ENCODE data around the gene ATXN2L.
"Not testable (repeated sequence)": the region's sequence is repeated elsewhere in the genome, so short reads cannot be mapped to it uniquely, and the experiment has no call there.

The ATXN2L gene

DNA sequence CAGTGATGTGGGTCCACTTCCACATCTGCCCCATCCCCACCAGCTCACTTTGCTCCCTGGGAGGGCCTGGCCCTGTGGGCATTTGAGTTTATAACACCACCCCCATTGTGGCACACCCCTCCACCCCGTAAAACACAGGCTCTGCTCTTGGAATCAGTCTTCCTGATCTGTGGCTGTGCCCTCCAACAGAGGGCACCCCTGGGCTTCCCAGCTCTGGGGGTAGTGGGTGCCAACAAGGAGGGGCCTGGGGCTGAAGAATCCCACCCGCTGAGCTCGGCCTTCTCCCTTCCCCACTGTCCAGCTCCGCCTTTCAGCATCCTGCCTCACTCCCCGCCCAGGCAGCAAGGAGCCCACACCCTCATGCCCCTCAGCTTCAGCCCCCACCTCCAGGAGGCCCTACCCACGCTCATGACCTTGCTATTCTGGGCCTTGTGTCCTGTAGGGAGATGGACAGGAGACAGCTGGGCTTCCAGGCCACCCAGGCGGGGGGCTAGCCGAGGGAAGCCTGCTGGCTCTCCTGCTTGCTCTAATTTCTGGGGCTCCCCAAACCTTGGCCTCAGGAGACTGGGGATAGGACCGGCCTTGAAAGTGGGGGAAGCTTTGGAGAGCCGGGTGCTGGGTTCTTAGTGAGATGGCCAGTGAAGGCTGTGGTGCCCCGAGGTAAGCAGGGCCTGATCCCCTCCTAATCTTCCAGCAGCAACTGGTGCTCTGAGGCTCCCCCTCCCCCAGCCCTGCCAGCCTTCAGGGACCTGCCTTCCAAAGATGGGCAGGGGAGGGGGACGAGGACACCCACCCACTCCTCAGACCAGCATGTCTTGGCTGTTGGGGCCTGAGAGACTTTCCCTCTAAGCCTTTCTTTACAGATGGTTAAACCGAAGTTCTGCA is 52.6 kb downstream of the ATXN2L start:
- DNase-seq, result no peak

DNA sequence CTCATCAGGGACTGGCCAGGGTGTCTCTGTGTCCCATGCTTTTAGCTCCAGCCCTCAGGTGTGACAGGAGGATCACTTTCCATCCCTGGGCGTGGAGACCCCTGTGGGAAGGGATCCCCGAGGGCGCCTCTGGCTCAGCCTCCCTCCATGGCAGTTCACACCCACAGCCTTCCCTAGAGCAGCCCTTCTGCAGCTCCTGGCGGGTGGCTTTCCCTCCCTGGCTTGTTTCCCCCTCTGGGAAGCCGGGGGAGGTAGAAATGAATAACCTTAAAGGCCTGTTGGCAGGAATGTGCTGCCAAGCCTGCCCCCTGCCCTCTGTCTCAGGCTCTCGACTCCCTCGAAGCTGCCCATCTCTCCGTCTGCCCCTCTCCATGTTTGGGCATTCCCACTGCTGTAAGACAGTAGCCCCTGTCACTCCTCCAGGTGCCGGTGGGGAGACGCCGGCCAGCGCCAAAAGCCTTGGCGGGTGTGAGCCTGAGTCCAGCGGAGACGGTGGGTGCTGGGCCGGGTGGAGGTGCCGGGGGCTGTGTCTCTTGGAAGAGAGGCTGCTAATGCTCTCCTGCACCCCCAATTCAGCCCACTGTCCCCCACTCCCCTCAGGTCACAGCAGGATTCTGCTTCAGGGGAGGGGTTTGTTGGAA is 53.3 kb downstream of the ATXN2L start:
- DNase-seq, result no peak

DNA sequence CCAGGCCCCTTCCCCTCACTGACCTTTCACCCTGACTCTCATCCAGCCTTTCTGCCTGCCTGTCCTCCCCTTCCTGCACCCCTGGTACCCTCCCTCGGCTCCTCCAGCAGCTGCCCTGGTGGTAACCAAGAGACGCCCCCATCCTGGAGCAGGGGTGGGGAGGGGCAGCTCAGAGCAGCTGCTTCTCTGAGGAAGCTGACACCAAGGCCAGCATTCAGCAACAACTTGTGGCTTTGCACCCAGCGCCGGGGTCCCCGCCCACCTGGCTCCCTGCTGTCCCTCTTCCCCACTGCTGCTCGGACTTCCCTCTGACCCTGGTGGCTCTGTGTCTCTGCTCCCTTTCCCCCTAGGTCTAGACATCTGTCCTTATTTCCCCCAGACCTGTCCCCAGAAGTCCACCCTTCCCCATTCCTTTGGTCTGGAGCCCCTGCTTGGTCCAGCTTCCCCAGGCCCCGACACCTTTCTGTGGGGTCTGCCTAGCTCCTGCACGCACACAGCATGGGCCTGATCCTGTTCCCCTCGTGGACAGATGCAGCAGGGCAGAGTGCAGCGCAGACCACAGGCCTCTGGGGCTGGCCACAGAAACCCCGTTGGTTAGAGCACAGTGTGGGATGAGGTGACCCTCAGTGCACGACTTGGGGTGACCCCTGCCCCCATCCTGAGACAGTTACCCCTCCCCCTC is 54.3 kb downstream of the ATXN2L start:
- DNase-seq, result no peak

DNA sequence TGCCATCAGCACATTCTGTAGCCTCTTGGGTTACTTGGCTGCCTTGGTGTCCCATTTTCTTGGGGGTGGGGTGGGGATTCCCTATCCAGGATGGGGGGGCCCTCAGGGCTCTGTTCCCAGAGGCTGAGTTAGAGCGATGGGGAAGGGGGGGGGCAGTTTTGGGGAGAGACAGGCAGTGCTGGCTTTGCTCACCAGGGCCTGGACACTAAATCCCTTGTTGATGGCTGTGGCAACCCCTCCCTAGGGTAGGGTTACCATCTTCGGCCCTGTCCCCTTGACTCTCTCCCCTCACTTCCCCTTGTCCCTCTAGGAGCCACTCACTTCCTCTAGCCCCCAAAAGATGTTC is 54.8 kb downstream of the ATXN2L start:
- no peak for DNase-seq

DNA sequence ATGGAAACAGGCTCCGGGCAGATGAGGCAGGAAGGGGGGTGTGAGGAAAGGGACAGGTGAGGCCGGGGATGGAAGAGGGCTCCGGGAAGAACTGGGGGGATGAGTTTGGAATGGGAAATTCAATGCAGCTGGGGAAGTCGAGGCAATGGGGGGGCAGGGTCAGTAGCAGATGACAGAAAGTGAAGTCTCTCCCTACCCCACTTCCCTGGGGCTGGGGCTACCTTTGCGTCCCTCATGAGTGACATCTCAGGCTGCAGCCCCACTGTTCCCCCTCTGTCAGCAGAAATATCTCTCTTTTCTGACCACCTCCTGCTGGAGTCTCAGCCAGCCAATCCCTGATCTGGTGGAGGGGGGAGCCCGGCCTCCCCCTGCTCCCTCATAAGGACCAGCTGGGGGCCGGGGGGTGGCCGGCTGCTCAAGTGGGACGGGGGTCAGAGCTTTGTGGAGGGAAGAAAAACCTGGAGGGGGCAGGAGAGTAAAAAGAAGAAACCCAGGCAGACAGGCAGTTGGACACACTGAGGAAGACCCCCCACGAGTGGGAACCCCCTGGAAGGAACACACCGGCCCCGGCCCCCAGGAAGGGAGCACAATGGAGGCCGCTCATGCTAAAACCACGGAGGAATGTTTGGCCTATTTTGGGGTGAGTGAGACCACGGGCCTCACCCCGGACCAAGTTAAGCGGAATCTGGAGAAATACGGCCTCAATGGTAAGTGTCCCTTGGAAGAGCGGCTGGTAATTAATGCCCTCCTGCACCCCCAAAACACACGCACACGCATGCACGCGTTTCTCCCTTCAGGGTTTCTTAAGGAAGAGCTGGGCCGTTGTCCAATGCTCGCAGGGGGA is 55.5 kb downstream of the ATXN2L start, which contains the start of gene ATP2A1:
ATP2A1 (plus strand) TSS at position 406 of the 844 bp plus-strand sequence; CDS start at position 590, 184 bp downstream.
- no peak for DNase-seq

DNA sequence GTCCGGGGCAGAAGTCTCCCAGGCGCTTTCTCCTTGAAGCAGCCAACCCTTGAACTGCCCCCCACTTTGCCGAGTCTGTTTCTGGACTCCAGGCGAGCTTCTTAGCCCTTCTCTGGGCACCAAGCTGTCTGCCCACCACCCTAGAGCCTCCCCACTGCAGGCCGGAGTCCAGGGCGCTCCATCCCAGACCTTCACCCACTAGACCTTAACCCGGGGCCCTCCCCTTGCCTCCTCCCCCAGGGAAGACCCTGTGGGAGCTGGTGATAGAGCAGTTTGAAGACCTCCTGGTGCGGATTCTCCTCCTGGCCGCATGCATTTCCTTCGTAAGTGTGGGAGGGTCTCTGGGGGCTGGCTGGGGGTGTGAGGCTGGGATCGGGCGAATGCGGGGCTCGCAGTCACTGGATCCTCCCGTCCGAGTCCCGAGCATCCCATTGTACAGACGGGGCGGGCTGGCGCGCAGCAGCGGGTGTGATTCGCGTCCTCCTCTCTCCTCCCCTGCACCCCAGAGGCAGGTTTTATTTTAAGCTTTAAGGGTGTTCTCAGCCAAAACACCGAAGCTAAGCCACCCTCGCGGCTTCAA is 56.6 kb downstream of the ATXN2L start:
- DNase-seq, result peak; percentile 22

DNA sequence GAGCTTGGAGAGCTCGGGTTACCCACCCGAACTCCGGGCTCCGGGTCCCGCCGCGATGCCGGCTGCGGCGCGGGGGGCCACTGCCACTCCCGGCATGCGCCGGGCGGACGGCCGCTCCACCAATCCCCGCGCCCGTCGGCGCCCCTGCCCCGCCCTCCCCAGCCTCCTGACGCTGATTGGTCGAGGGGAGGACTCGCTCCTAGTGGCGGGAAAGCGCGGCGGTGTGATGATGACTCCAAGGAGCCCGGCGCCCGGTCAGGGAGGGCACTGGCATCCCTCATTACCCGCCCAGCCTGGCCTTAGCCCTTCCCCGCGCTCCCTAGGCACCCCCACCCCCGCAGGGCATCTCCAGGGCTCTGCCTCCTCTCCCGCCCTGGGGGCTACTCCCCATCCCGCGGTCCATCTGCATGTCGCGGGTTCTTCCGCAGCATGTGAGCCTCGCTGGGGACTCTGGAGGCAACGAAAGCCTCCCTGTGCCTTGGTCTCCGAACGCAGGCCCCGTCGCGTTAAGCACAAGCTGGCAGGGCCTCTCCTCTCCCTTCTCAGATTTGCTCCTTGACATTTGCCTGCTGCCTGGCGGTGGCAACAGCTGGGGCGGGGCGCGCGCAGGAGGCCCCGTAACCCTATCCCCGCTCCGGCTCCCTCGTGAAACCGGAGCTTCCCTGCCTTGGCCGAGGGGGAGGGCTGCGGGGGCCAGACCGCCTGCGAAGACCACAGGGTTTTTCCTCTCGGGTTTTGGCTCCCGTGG is 57.2 kb downstream of the ATXN2L start:
- DNase-seq, result peak; percentile 50

DNA sequence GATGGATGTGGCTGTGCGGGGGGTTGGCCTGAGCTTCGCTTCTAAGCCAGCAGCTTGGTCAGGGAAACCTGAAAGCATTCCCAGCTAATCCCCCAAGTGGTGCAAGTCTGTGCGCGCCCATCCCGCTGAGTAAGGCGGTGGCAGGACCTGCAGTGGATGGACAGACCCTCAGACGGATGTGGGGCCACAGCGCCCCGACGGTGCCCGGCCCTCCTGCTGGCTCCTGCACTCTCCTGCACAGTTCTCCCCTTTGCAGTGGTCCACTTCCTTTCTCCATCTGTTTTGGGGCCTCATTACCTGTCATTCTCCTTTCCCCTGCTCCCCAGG is 57.8 kb downstream of the ATXN2L start:
- no peak for DNase-seq

DNA sequence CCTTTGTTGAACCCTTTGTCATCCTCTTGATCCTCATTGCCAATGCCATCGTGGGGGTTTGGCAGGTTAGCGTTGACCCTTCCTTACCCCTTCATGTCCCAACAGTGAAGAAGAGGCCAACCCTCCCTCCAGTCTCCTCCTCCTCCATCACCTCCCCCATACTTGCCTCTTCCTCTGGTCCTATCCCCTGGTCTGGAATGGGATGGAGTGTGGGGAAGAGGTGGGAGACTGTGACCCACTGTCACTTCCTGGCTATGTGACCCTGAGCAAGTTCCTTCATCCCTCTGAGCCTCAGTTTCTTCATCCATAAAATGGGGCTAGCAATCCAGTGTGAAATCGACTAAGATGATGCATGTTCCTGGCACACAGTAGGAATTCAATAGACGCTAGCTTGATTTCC is 58.2 kb downstream of the ATXN2L start:
- no peak for DNase-seq

DNA sequence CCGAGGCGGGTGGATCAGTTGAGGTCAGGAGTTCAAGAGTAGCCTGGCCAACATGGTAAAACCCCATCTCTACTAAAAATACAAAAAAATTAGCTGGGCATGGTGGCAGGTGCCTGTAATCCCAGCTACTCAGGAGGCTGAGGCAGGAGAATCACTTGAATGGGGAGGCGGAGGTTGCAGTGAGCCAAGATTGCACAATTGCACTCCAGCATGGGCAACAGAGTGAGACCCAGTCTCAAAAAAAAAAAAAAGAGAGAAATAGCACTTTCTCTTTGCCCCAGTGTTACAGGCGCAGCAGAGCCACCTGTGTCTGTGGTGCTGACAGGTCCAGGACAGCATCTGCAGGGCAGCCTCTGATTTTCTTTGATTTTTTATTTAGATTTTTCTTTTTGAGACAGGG is 58.8 kb downstream of the ATXN2L start:
- not testable (repeated sequence) for DNase-seq

DNA sequence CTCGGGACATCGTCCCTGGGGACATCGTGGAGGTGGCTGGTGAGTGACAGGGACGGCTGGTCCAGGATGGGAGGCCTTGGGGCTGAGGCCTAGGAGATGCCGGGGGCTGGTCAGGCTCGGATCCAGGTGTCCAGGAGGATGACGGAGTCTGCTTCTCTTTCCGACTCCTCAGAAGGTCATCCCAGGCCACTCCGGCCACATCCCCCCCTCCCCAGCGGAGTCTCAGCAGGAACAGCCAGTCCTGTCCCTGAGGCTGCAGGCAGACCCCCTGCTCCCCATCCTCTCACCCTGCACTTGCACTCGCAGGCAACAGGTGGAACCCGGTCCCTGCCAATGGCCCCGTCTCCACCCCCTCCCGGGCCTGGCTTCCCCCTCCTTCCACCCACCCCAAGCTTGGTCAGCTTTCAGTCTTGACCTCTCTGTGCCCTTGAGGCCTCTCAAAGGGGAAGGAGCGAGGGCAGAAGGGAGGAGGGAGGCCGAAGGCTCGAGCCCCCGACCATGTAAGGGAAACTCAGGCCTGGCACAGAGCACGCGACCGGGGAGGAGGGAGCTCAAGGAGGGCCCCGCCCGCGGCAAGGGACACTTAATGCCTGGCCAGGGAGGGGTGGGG is 59.9 kb downstream of the ATXN2L start:
- no peak for DNase-seq

DNA sequence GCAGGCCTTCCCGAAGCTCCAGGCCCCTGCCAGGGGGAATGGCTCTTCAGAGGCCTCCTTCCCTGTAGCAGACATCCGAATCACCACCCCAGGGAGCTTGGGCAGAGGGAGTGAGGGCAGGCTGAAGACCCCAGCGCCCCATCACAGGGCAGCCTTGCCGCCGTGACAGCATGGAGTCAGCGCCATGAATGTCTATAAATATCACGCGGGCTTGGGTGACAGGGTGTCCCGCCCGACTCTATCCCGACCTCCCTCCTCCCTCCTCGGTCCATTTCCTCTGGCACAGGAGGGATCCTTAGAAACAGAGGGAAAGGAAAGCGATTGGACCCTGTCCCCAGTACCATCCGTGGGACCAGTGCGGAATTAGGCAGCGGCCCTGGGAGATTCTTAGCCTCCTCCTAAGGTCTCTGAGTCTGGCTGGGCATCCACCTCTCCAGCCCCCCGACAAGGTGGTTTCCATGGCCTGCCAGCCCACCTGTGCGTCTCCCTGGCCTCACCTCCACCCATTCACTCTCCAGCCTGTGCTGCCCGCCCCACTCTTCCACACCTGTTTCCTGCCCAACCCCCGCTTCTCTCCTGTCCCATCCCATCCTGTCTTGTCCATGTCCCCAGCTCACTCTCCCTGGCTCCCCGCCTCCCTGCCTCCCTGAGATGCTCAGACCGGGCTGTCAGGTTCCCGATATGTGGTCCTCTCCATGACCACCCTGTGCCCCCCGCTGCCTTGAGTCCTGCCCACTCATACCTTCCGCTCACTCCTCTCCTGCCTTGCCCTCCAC is 60.6 kb downstream of the ATXN2L start:
- no peak for DNase-seq

DNA sequence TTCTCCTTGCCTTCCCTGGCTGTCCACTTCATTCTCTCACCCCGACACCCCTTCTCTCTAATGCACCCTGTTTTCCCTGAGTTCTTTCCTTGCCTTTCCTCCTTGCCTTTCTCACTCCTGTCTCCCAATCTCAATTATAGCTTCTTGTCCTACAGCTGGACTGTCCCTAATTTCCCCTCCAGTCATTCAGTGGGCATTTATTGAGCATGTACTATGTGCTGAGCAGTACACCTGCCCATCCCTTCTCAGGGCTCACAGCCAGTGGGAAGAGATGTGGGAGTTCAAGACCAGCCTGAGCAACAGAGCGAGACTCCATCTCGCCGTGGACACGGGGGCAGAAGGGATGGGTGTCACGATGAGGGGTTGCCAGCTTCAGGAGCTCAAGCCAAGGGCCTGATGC is 61.2 kb downstream of the ATXN2L start:
- no peak for DNase-seq

Measured in NCI-H1694 (cell line).